ENCODE results near the gene HTD2.
"Not testable (repeated sequence)": the region's sequence is repeated elsewhere in the genome, so short reads cannot be mapped to it uniquely, and the experiment has no call there.

The HTD2 gene

DNA sequence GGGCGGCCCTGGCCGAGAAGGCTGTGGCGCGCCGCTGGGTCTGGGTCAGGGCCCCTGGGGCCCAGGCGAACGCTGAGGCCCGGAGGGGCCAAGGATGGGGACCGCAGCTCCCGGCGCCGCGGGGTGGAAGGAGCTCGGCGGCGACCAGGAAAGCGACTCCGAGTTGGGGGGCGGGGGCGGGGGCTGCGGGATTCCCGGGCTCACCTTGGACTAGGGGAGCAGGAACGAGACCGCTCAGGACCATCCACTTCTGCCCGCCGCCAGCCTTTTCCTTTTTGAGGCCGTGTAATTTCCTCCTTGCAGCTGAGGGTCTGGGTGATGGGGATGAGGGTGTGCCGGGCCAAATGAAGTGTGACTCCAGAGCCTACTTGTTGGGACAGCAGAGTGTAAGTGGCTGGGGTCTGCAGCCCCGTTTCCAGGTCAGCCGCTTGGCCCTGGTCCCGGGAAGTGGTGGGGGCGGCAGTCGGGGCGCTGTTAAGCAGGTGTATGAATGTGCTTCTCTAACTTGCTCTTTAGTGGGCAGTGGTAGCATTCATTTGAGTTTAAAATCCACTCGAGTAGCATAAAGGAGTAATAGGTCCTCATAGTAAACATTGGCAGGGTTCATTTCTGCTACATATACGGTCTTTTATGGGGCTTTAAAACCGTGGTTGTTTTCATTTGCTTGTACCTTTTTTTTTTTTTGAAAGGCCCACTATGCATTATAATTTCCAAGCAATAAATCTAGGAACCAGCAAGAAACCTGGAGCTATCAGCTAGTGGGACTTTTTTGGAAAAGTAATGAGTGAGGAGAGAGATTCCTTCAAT is 27.1 kb downstream of the HTD2 start:
- DNase-seq (ENCODE audit: low spot score), result peak; percentile 59

DNA sequence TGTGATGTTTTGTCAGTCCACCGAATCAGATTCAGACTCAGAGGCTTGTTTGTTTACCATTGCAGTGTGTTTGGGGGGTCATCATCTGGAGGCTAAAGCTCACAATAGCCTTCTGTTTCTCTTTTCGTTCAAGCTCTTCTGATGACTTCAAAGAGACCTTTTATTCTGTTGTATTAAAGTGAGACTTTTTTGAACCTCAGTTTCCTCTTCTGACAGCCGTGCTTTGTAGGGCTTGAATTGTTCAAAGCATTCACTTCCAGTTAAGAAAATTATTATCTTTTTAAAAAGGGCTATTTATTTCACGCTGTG is 27.6 kb downstream of the HTD2 start:
- no peak for DNase-seq (ENCODE audit: low spot score)

DNA sequence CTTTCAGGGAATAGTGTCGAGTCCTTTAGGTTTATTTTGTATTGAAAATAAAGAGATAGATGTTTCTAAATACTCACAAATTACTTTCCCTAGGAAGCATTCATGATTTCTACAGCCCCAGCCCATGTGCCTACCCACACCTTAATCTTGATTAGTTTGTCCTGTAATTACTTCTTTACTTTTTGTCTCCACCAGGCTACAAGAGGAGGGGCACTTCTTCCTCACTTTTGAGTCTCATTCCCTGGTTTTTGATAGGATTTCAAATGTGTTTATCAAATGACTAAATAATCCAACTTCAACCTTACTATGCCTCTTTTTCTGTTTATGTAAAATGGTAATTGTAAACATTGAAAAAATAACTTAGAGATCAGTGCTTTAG is 28.2 kb downstream of the HTD2 start:
- DNase-seq (ENCODE audit: low spot score), result no peak

DNA sequence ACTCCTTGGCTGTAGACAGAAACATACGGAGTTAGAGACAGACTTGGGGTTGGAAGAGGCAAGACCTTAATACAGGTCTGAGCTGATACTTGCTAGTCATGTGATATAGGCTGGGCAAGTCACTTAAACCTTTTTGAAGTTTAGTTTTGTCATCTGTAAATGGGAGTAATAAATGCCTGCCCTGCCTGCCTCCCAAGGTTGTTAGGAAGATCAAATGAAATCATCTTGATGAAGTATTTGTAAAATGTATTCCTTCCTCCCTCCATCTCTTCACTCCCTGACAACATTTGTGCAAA is 29.3 kb downstream of the HTD2 start:
- no peak for DNase-seq (ENCODE audit: low spot score)

GRCh38 chr3:58336135-58336882 is 30.0 kb downstream of the HTD2 start:
- DNase-seq (ENCODE audit: low spot score), result no peak

DNA sequence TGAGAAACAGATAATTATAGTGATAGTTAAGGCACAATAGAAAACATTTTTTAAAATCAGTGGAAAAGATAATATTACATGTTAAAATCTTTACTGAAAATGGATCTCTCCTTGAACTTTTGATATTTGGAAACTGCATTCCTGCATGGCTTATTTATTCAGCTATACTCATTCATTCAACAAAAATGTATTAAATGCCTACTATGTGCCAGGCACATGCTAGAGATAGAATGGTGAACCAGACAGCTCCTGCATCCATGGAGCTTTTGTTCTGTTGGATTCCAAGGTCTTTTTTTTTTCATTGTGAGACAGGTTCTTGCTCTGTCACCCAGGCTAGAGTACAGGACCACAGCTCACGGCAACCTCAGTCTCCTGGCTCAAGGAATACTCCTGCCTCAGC is 30.9 kb downstream of the HTD2 start:
- DNase-seq (ENCODE audit: low spot score), result no peak

DNA sequence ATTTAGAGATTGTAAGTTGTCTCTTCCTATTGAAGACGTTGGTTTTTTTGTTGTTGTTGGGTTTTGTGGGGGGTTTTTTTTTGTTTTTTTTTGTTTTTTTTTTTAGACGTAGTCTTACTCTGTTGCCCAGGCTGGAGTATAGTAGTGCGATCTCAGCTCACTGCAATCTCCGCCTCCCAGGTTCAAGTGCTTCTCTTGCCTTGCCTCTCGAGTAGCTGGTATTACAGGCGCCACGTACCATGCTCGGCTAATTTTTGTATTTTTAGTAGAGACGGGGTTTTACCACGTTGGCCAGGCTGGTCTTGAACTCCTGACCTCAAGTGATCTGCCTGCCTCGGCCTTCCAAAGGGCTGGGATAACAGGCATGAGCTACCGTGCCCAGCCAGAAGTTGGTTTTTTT is 32.8 kb downstream of the HTD2 start:
- not testable (repeated sequence) for DNase-seq (ENCODE audit: low spot score)

- DNase-seq (ENCODE audit: low spot score), result no peak
Observed at GRCh38 chr3:58340594-58341244, 34.4 kb downstream of the HTD2 start.

GRCh38 chr3:58341376-58341775 is 35.1 kb downstream of the HTD2 start:
- no peak for DNase-seq (ENCODE audit: low spot score)

GRCh38 chr3:58342676-58343075 is 36.4 kb downstream of the HTD2 start:
- no peak for DNase-seq (ENCODE audit: low spot score)

- no peak for DNase-seq (ENCODE audit: low spot score)
Observed at GRCh38 chr3:58345457-58345856, 39.1 kb downstream of the HTD2 start.

GRCh38 chr3:58346368-58346767 is 40.0 kb downstream of the HTD2 start:
- DNase-seq (ENCODE audit: low spot score), result no peak

- DNase-seq (ENCODE audit: low spot score), result no peak
Observed at GRCh38 chr3:58347984-58348383, 41.7 kb downstream of the HTD2 start.

- peak; percentile 59 for DNase-seq (ENCODE audit: low spot score)
Observed at GRCh38 chr3:58349792-58350626, 43.7 kb downstream of the HTD2 start.

DNA sequence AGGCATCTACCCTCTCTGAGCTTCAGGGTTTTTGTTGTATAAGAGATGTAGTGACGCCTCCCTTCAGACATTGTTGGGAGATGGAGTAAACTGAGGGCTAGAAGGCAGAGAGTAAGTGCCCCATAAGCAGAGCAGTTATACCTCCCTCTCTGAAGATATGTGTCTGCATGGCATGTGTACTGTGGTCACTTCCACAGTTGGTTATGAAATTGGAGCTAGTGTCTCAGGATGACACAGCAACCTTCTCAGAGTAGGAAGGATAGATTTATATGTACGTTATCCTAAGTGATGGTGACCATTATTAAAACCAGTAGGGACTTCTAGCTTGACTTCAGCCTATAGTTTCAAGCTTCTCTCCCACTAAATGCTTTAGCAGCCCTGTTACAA is 44.3 kb downstream of the HTD2 start:
- no peak for DNase-seq (ENCODE audit: low spot score)

DNA sequence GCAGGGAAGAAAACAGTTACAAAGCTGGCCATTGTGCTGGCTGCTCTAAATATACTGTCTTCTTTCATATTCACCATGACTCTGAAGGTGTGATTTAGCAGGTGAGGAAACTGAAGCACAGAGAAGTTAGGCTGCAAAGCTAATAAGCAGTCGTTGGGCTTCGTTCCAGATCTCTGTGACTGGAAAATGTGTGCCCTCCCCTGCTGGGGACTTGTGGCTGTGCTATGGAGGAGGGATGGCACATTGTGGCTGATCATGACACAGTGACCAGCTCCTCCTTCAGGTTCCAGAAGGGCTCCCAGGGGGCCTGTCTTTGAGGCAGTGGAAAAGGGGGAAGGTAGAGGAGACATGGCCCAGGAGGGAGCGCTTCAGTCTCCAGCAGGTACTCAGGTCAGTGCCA is 45.6 kb downstream of the HTD2 start:
- no peak for DNase-seq (ENCODE audit: low spot score)

GRCh38 chr3:58352626-58353025 is 46.3 kb downstream of the HTD2 start:
- no peak for DNase-seq (ENCODE audit: low spot score)

GRCh38 chr3:58353722-58354553 is 47.6 kb downstream of the HTD2 start:
- DNase-seq (ENCODE audit: low spot score), result peak; percentile 24

DNA sequence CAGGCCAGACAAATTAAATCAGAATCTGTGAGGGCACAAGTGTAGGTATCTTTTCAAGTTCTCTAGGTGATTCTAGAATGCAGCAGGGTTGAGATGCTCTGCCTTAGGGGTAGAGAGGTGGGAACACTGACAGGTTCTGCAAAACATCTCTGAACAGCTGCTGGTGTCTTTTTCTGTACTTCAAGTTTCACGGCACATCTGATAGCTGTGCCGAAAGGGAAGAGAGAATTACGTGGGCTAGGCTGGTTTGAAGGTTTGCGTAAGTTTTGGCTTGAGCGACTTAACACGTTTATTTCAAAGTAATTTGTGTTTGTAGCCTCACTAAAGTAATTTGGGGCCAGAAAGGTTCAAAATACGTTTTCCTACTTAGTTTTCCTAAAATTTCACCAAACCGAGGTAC is 48.9 kb downstream of the HTD2 start:
- peak; percentile 68 for DNase-seq (ENCODE audit: low spot score)

GRCh38 chr3:58356054-58356453 is 49.7 kb downstream of the HTD2 start:
- DNase-seq (ENCODE audit: low spot score), result peak; percentile 75

- DNase-seq (ENCODE audit: low spot score), result no peak
Observed at GRCh38 chr3:58357402-58357801, 51.1 kb downstream of the HTD2 start.

- DNase-seq (ENCODE audit: low spot score), result no peak
Observed at GRCh38 chr3:58358092-58358491, 51.8 kb downstream of the HTD2 start.
